Measurements from ENCODE around the gene RNF182.
"Not testable (repeated sequence)": the region's sequence is repeated elsewhere in the genome, so short reads cannot be mapped to it uniquely, and the experiment has no call there.

Gene RNF182

DNA sequence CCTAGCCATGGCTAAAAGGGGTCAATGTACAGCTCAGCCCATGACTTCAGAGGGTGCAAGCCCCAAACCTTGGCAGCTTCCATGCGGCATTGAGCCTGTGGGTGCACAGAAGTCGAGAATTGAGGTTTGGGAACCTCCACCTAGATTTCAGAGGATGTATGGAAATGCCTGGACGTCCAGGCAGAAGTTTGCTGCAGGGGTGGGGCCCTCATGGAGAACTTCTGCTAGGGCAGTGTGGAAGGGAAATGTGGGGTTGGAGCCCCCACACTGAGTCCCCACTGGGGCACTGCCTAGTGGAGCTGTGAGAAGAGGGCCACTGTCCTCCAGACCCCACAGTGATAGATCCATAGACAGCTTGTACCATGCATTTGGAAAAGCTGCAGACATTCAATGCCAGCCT, 47.9 kb downstream of the RNF182 start:
- not testable (repeated sequence) for DNase-seq

DNA sequence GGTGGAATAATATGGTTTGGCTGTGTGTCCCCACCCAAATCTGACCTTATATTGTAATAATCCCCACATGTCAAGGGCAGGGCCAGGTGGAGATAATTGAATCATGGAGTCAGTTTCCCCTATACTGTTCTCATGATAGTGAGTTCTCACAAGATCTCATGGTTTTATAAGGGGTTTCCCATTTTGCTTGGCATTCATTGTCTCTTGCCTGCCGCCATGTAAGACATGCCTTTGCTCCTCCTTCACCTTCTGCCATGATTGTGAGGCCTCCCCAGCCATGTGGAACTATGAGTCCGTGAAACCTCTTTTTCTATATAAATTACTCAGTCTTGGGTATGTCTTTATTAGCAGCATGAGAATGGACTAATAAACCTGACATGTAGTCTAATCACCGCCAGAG, 48.7 kb downstream of the RNF182 start:
- DNase-seq: not testable (repeated sequence)

- DNase-seq: no peak
Observed at GRCh38 chr6:13978102-13978640, 53.4 kb downstream of the RNF182 start.

DNA sequence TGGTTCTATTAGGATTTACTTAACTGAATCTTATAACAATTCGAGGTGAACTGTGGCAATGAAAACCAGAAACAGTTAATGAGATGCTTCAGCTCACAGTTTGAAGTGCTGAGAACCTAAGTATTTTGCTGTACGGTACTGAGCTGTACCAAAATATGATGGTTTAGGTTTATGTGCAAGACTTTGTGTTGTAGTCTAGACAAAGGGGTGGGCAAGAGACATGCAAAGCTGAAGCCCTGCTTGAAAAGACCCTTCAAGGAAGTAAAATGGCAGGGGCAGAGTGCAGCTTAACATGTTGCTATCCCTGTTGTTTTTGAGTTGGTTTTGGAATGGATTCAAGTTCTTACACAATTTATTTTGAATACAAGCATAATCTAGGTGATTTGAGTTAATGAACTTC, 54.0 kb downstream of the RNF182 start:
- no peak for DNase-seq

DNA sequence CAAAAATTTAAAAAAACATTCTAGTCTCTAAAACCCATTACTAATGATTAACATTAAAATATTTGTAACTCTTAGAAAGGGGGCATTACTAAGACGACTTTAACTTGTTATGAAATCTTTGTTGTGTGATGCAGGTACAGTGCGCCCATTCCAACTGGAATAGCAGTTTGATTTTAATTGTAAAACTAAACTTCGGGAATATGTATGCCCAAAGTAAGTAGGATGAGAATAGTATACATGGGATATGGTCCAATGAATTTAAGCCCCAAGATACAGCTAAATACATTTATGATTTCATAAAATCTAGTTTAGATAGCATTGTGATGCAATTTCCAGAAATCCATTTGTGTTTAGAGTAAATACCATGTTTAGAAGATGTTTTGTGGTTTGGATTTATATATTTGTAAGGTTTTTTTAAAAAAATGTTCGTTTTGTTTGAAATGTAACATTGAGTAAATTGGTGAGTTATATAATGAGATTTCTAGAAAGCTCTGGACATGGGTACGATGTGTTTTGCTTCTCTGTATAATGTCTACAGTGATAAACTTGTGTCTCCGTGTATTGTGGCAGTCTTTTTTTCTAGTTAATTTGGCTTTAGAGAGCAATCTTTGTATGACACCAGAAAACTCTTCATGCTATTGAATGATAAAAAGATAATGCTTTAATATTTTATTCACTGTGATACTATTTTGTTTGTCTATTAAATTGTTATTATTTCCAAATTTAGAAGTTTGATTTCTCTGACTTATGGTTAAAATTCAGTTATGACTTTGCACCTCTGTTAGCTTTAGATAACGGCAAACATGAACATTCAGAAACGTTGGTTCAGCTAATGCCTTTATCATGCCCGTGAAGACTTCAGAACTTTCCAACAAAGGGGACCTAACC, 54.8 kb downstream of the RNF182 start:
- DNase-seq: no peak

- no peak for DNase-seq
Observed at GRCh38 chr6:13980534-13980933, 55.8 kb downstream of the RNF182 start.

DNA sequence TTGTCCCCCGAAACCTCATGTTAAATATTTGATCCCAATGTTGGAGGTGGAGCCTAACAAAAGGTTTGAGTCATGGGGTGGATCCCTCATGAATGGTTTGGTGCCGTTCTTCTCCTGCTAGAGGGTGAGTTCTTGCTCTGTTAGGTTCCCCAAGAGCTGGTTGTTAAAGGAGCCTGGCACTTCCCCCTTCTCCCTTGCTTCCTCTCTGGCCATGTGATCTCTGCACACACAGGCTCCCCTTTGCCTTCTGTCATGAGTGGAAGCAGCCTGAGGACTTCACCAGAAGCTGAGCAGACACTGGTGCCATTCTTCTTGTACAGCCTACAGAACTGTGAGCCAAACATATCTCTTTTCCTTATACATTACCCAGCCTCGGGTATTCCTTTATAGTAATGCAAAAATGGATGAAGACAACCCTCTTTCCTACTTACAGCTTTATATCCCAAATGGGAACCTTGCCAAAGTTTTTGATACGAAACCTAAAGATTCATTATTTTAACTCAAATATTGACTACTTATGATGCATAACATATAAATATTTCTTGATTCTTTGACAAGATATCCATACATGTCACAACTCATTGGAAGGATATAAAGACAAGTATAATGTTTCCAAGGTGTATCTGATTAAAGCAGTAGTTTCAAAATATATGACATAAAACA, 61.0 kb downstream of the RNF182 start:
- no peak for DNase-seq

DNA sequence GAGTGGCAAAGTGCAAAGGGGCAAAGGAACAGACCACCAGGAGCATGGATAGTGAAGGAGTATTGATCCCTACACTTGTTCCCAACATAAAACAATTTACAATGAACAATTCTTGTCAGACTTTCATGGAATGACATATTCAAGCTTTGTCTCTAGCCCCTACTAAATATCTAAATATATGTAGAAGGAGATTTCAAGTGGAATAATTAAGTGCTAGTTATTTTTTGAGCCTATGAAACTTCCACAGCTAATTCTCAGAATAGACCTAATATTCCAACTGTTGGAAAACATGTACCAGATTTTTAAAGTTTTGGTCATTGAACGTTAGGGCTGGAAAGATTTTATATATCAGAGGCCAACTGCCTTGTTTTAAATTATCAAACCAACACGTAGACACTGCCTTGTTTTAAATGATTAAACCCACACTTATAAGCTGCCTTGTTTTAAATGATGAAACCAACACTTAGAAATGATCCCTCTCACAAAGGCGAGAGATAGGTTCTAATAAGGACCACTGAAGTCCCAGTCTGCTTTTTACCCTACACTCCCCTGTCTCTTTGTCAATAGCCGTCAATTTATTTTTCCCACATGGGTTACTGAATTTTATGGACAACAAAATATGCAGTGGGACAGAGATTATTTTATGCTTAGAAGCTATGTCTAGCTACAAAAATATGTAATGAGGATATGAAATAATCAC, 62.1 kb downstream of the RNF182 start:
- no peak for DNase-seq

DNA sequence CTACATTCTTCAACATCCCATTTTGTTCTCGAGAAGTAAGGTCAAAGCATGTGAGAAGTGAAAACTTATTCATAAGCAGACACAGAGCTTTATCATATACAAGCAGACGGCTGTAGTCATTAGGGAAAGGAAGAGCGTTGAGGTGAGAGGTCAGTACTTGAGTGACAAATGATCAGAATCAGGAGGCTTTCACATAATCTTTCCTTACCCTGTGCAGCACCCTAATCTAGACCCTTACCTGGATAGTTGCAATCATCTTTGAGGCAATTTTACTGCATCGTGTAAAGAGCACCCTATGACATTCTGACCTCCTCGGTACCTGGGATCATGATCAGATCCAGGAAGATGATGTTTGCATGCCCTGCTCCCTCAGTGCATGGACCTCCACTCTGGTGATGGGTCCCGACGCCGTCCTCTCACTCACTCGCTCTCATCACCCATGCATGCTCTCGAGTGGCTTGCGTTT, 62.7 kb downstream of the RNF182 start:
- DNase-seq: no peak

DNA sequence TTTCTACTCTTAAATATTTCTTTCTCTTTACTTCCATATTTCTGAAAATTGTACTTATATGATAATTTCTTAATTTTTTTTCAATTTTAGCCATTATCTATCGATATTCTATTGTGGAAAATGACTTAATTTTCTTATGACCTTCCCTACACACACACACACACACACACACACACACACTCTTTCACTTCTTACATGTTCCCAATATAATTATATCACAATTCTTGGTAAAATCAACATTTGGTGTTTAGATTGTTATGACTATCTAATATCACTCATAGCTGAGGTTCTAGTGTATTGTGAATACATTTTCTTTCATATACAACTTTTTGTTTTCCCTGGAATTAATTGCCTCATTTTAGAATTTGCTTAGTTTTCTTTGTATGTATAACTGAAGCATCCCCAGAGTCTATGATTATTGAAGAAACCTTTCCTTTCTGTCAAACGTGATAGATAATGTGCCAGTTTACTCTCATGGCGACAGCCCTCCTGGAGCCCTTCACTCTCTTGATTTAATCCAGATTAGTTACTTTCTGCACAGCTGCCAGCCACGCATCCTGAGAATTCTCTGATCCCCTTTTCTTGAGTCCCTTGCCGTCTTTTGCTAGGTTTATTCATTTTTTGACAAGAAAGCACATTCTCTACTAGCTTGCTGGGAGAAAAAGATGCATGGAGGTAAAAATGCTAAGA, 63.4 kb downstream of the RNF182 start:
- no peak for DNase-seq

DNA sequence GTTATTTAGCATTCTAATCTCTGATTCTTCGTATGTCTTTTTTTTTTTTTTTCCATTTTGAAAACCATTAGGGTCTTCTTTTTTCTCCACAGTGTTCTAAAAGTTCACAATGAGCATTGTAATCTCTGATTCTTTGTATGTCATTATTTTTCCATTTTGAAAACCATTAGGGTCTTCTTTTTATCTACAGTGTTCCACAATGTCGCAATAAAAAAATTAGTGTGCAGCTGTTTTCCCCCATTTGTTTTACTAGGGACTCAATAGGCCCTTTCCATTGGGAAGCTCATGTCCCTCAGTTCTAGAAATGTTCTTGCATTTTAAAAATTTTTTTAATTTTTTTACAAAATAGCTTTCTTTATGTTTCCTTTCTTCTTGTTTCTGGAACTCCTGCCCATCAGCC, 64.2 kb downstream of the RNF182 start:
- DNase-seq: no peak

- no peak for DNase-seq
Observed at GRCh38 chr6:13989496-13990144, 64.9 kb downstream of the RNF182 start.

DNA sequence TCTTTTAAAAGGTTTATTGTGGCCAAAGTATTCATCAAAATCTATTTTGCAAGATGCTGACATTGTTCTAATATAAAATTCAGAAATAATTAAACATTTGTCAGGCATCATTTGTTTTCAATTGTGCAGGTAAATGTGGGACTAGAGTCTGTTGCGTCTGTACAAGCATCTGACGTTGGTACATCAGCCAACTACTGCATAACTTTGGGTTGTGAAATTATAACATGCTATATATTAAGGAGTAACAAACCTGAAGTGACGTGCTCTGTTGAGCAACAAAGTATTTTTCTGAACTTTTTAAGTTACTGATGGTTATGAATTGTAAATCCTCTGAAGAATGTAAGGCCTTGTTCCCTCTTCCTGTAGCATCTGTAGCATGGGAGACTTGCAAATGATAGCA, 66.0 kb downstream of the RNF182 start:
- DNase-seq: no peak

DNA sequence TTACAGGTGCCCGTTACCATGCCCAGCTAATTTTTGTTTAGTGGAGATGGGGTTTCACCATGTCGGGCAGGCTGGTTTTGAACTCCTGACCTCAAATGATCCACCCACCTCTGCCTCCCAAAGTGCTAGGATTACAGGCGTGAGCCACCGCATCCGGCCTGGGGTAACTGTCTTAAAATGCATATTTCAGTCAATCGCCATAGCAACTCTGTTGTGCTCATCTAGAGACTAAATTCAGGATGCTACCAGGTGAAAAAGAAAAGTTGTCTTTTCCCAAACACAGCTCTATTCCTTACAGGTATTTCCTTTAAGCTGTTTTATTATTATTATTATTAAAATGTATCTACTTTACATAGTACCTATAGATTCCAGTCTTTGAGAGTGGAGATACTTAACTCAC, 66.6 kb downstream of the RNF182 start:
- DNase-seq: no peak

DNA sequence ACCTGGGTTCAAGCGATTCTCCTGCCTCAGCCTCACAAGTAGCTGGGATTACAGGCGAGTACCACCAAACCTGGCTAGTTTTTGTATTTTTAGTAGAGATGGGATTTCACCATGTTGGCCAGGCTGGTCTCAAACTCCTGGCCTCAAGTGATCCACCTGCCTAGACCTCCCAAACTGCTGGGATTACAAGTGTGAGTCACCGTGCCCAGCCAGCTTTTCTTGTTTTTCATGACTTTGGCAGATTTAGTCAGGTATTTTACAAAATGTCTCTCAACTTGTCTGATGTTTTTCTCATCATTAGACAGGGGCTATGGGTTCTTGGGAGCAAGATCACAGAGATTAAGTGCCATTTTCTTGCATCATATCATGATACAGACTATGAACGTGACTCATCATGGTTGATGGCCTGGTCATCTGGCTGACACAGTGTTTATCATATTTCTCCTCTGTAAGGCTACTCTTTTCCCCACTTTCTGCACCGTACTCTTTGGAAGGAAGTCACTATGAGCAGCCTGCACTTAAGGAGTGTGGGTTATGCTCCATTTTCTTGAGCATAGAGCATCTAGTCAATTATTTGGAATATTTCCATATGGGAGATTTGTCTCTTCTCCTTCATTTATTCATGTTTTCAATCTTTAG, 67.8 kb downstream of the RNF182 start:
- no peak for DNase-seq

GRCh38 chr6:13993416-13993815, 68.7 kb downstream of the RNF182 start:
- no peak for DNase-seq

GRCh38 chr6:13998356-13998755, 73.6 kb downstream of the RNF182 start:
- DNase-seq: no peak

GRCh38 chr6:14000901-14001300, 76.1 kb downstream of the RNF182 start:
- DNase-seq: no peak

DNA sequence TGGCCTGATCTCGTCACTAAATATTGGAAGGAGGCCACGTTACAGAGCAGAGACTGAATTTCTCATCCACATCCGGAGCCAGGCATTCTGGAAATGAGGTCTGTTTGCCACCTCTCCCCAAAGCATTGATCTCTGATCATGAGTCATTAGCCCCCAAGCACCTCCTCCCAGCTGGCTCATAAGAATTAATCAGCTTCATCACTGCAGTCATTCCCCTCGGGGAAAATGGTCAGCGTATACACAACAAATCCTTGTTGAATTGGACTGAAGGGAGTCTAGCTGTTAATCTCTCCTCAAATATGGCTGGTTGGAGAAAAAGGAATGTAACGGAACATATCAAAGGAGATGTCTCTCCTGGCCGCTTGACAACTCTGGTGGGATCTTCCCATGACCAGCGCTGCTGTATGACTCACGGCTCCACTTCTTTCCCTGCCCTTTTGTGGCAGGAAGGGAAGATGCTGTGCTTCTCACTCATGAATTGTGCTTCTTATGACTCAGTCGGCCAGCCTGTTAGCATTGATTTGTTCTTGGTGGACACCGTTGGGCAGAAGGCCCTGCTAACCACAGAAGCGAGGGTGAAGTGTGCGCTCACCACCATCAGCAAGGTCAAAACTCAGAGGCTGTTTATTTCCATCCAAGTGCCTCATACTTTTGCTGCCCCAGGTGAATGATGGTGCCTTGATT, 76.7 kb downstream of the RNF182 start:
- no peak for DNase-seq

DNA sequence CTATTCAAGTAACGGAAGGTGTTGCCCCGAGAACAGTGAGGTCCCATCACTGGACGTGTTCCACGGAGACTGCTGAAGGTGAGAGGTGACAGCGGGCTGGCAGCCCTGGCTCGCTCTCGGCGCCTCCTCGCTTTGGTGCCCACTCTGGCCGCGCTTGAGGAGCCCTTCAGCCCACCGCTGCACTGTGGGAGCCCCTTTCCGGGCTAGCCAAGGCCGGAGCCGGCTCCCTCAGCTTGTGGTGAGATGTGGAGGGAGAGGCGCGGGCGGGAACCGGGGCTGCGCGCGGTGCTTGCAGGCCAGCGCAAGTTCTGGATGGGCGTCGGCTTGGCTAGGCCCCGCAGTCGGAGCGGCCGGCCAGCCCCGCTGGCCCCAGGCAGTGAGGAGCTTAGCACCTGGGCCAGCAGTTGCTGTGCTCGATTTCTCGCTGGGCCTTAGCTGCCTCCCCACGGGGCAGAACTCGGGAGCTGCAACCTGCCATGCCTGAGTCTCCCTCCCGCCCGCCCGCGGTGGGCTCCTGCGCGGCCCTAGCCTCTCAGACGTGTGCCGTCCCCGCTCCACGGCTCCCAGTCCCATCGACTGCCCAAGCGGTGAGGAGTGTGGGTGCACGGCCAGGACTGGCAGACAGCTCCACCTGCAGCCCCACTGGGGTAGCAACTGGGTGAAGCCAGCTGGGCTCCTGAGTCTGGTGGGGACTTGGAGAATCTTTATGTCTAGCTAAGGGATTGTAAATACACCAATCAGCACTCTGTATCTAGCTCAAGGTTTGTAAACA, 77.6 kb downstream of the RNF182 start:
- no peak for DNase-seq

Measured in NK-92 treated with Interleukin-12 subunit alpha and Interleukin-12 subunit beta, amount 100 ng/mL, for 24 hours (cell line).